ENCODE results near the gene ZNF273.
"Not testable (repeated sequence)": the region's sequence is repeated elsewhere in the genome, so short reads cannot be mapped to it uniquely, and the experiment has no call there.

ZNF273 gene

DNA sequence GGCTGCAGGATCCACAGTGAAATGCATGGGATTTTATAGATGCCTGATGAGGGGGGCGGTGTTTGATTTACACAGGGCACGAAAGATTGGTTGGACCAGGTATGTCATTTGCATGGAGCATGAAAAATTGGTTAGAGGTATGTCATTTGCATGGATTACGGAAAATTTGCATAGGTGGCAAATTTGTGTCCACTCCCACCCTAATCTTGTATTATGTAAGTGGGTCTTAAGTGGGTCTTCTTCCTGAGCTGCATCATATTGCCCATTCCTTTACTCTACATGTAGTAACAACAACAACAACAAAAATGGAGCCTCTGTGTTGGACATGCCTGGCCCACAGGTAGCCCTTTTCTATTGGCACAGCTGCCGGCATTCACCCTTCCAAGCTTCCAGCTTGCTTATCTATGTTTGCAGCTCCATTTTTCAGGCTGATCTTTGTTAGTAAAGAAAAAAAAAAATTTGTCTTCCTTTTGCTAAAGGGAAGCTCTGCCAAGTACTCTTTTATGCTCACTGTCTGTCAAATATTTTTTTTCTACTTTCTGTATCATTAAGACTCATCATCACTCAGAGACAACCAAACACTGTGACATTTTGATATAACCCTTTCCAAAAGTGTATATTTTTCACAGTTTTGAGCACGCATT lies 10.3 kb upstream of the ZNF273 start:
- TF ChIP-seq CTCF (IDR thresholded peaks at IDR 0.05; ENCODE audit: extremely low read depth, missing control alignments), result no peak
- no peak for DNase-seq (ENCODE audit: low spot score)

GRCh38 chr7:64893401-64893800 lies 9.7 kb upstream of the ZNF273 start:
- TF ChIP-seq CTCF (IDR thresholded peaks at IDR 0.05; ENCODE audit: extremely low read depth, missing control alignments), result no peak
- no peak for DNase-seq (ENCODE audit: low spot score)

DNA sequence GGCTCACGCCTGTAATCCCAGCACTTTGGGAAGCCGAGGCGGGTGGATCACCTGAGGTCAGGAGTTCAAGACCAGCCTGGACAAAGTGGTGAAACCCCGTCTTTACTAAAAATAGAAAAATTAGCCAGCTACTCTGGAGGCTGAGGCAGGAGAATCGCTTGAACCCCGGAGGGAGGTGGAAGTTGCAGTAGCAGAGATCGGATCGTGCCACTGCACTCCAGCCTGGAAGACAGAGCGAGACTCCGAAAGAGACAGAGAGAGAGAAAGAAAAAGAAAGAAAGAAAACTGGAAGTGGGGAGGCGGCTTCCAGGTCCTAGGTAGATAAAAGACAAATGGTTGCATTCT lies 640 bp upstream of the ZNF273 start:
- not testable (repeated sequence) for DNase-seq (ENCODE audit: low spot score)

GRCh38 chr7:64904008-64904407 lies 935 bp downstream of the ZNF273 start:
- no peak for TF ChIP-seq CTCF (IDR thresholded peaks at IDR 0.05; ENCODE audit: extremely low read depth, missing control alignments)
- no peak for DNase-seq (ENCODE audit: low spot score)

DNA sequence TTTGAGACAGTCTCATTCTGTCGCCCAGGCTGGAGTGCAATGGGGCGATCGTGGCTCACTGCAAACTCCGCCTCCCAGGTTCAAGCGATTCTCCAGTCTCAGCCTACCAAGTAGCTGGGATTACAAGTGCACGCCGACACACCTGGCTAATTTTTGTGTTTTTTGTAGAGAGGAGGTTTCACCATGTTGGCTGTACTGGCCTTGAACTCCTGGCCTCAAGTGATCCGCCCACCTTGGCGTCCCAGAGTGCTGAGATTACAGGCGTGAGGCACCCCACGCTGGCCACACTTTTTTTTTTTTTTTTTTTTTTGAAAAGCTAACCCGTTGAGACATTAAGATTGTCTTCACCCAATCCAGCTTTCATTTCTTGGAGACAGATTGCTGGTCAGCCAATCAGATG lies 2.1 kb downstream of the ZNF273 start:
- no peak for DNase-seq (ENCODE audit: low spot score)
- no peak for TF ChIP-seq CTCF (IDR thresholded peaks at IDR 0.05; ENCODE audit: extremely low read depth, missing control alignments)

- no peak for DNase-seq (ENCODE audit: low spot score)
- no peak for TF ChIP-seq CTCF (IDR thresholded peaks at IDR 0.05; ENCODE audit: extremely low read depth, missing control alignments)
These were observed 2.5 kb downstream of the ZNF273 start for GRCh38 chr7:64905547-64905946.

- no peak for DNase-seq (ENCODE audit: low spot score)
- TF ChIP-seq CTCF (IDR thresholded peaks at IDR 0.05; ENCODE audit: extremely low read depth, missing control alignments), result no peak
These were observed 4.7 kb downstream of the ZNF273 start for GRCh38 chr7:64907641-64908326.

- no peak for TF ChIP-seq CTCF (IDR thresholded peaks at IDR 0.05; ENCODE audit: extremely low read depth, missing control alignments)
- DNase-seq (ENCODE audit: low spot score), result no peak
These were observed 5.3 kb downstream of the ZNF273 start for GRCh38 chr7:64908358-64908757.
